SK-N-SH (cell line): Measurements from ENCODE around the gene SYNGR2. TPM values are rescaled to one million over a fixed set of nuclear protein-coding genes. Genes with fewer than 3 reads are reported as not detected.

Experiments used
- CTCF ChIA-PET: fragments of 300-600, 350-600 bp; formaldehyde crosslinking; extraction: SDS; loops from one replicate; lab custom pipeline; 2021; lab: Yijun Ruan, JAX
- POLR2A ChIA-PET: fragments of 350-600 bp; sonication (Branson Sonifier 250); formaldehyde crosslinking; extraction: SDS; loops from one replicate; lab custom pipeline; 2020; ENCODE audit warnings: antibody characterized with exemption, inconsistent platforms; lab: Yijun Ruan, JAX
- DNase-seq: peaks from one replicate; pipeline ENCODE4 v3.0.0; 2012
- H2AFZ ChIP-seq: fragments of 200-600 bp; sonication (generic); 2 replicates; pipeline ENCODE4 v1.8.1; 2016; ENCODE audit warnings: antibody characterized with exemption, mild to moderate bottlenecking, low read depth
- H3F3A ChIP-seq: fragments of 200-600 bp; sonication (generic); replicated peaks from 2 replicates; pipeline ENCODE3; 2016; ENCODE audit warnings: antibody characterized with exemption, mild to moderate bottlenecking; ENCODE audit not compliant: insufficient read depth
- H3K27ac ChIP-seq, 2 experiments: fragments of 200-500 bp in 1 of 2; fragments of 200-600 bp in 1 of 2; sonication (Bioruptor generic) in 1 of 2; sonication (generic), shearing (Covaris generic) in 1 of 2; 2 replicates each; pipeline versions ENCODE4 v1.5.1 to v1.6.1; 2014 to 2016; ENCODE audit warnings: low read depth in 2 of 2, inconsistent platforms in 1 of 2, low read length in 1 of 2, mild to moderate bottlenecking in 1 of 2, mixed read lengths in 1 of 2
- H3K27me3 ChIP-seq: fragments of 200-600 bp; sonication (generic), shearing (Covaris generic); 2 replicates; pipeline ENCODE4 v1.6.1; 2016; ENCODE audit warnings: mixed run types; ENCODE audit not compliant: insufficient read depth
- H3K36me3 ChIP-seq, 2 experiments: fragments of 200-500 bp in 1 of 2; fragments of 200-600 bp in 1 of 2; sonication (Bioruptor generic) in 1 of 2; sonication (generic) in 1 of 2; replicated peaks in 1 of 2; 2 replicates each; pipeline versions ENCODE3 to v1.5.1; 2014 to 2016; ENCODE audit warnings: low read length in 1 of 2, mild to moderate bottlenecking in 1 of 2; ENCODE audit not compliant: insufficient read depth in 2 of 2, control insufficient read depth in 1 of 2
- H3K4me1 ChIP-seq, 2 experiments: fragments of 200-500 bp in 1 of 2; fragments of 200-600 bp in 1 of 2; sonication (Bioruptor generic) in 1 of 2; sonication (generic), shearing (Covaris generic) in 1 of 2; 2 replicates each; pipeline versions ENCODE4 v1.5.1 to v1.6.1; 2014 to 2016; ENCODE audit warnings: low read depth in 1 of 2, low read length in 1 of 2, mixed run types in 1 of 2; ENCODE audit not compliant: insufficient read depth in 2 of 2, control insufficient read depth in 1 of 2
- H3K4me2 ChIP-seq: fragments of 200-600 bp; sonication (generic), shearing (Covaris generic); 2 replicates; pipeline ENCODE4 v1.6.1; 2017; ENCODE audit warnings: mixed run types
- H3K4me3 ChIP-seq, 2 experiments: fragments of 200-500 bp in 1 of 2; fragments of 200-600 bp in 1 of 2; sonication (Bioruptor generic) in 1 of 2; sonication (generic), shearing (Covaris generic) in 1 of 2; 2 replicates each; pipeline versions ENCODE4 v1.5.1 to v1.8.1; 2014 to 2016; ENCODE audit warnings: low read depth in 2 of 2, inconsistent platforms in 1 of 2, low read length in 1 of 2, mild to moderate bottlenecking in 1 of 2, mixed read lengths in 1 of 2, moderate library complexity in 1 of 2
- H3K79me2 ChIP-seq: fragments of 200-600 bp; sonication (generic); 2 replicates; pipeline ENCODE4 v1.8.1; 2017; ENCODE audit warnings: mild to moderate bottlenecking; ENCODE audit not compliant: insufficient read depth
- H3K9ac ChIP-seq: fragments of 200-600 bp; sonication (generic); 2 replicates; pipeline ENCODE4 v1.6.1; 2017; ENCODE audit warnings: mixed run types
- H3K9me2 ChIP-seq: fragments of 200-600 bp; sonication (generic); 2 replicates; pipeline ENCODE4 v1.6.1; 2017; ENCODE audit warnings: mixed run types
- H3K9me3 ChIP-seq: fragments of 200-600 bp; sonication (generic); 2 replicates; pipeline ENCODE4 v1.6.1; 2017; ENCODE audit warnings: mixed run types, mild to moderate bottlenecking, moderate library complexity
- H4K20me1 ChIP-seq: fragments of 200-600 bp; sonication (generic); 2 replicates; pipeline ENCODE4 v1.6.1; 2017; ENCODE audit warnings: mild to moderate bottlenecking, mixed run types; ENCODE audit not compliant: insufficient read depth
- CHD2 ChIP-seq: fragments of 150-350 bp; IDR thresholded peaks from 2 replicates; pipeline ENCODE4 v1.6.1; 2018; ENCODE audit warnings: low read length; ENCODE audit not compliant: partially characterized antibody
- CTCF ChIP-seq: fragments of 200-600 bp; sonication (generic); IDR thresholded peaks from 2 replicates; pipeline ENCODE4 v1.6.1; 2017; ENCODE audit warnings: antibody characterized with exemption, mild to moderate bottlenecking, moderate library complexity
- EP300 ChIP-seq, 2 experiments: IDR thresholded peaks; 2 replicates each; pipeline versions ENCODE4 v1.4.0 to v1.6.1; 2012; ENCODE audit warnings: borderline replicate concordance in 1 of 2, low read depth in 1 of 2, low read length in 1 of 2
- EZH2phosphoT487 ChIP-seq: fragments of 200-600 bp; sonication (generic); IDR thresholded peaks from 2 replicates; pipeline ENCODE4 v1.6.1; 2017; ENCODE audit warnings: low read depth, mixed run types, mild to moderate bottlenecking, antibody characterized with exemption, moderate library complexity, borderline replicate concordance
- FOSL2 ChIP-seq: IDR thresholded peaks from 2 replicates; pipeline ENCODE4 v1.4.0; 2012; ENCODE audit warnings: low read depth, mild to moderate bottlenecking, moderate library complexity, borderline replicate concordance
- GABPA ChIP-seq: IDR thresholded peaks from 2 replicates; pipeline ENCODE4 v1.4.0; 2012; ENCODE audit warnings: low read depth, mild to moderate bottlenecking
- GATA2 ChIP-seq: sonication (generic); formaldehyde crosslinking; IDR thresholded peaks from 2 replicates; pipeline ENCODE4 v1.5.0; 2020; ENCODE audit warnings: mild to moderate bottlenecking, missing genetic modification reagents
- MXI1 ChIP-seq: IDR thresholded peaks from 2 replicates; pipeline ENCODE4 v1.6.1; 2012; ENCODE audit warnings: mild to moderate bottlenecking, low read depth, low read length, improper control_type of control experiment
- NRF1 ChIP-seq: IDR thresholded peaks from 2 replicates; pipeline ENCODE4 v1.6.1; 2012; ENCODE audit warnings: low read depth, mild to moderate bottlenecking, low read length
- POLR2AphosphoS5 ChIP-seq: IDR thresholded peaks from 2 replicates; pipeline ENCODE4 v1.6.1; 2012; ENCODE audit warnings: low read depth, low read length
- RAD21 ChIP-seq: IDR thresholded peaks from 2 replicates; pipeline ENCODE4 v1.6.1; 2012; ENCODE audit warnings: mild to moderate bottlenecking, low read length
- SIN3A ChIP-seq: IDR thresholded peaks from 2 replicates; pipeline ENCODE4 v1.6.1; 2012; ENCODE audit warnings: low read depth, mild to moderate bottlenecking, low read length, moderate library complexity, borderline replicate concordance
- SMC3 ChIP-seq: IDR thresholded peaks from 2 replicates; pipeline ENCODE4 v1.6.1; 2012; ENCODE audit warnings: low read depth, low read length, improper control_type of control experiment
- TAF1 ChIP-seq: IDR thresholded peaks from 2 replicates; pipeline ENCODE4 v1.6.1; 2012; ENCODE audit warnings: low read depth, mild to moderate bottlenecking, low read length, moderate library complexity, borderline replicate concordance
- TCF12 ChIP-seq: IDR thresholded peaks from 2 replicates; pipeline ENCODE4 v1.4.0; 2012
- TEAD4 ChIP-seq: IDR thresholded peaks from 2 replicates; pipeline ENCODE4 v1.4.0; 2012; ENCODE audit warnings: mild to moderate bottlenecking, borderline replicate concordance; ENCODE audit not compliant: insufficient read depth
- YY1 ChIP-seq: IDR thresholded peaks from 2 replicates; pipeline ENCODE4 v1.4.0; 2012; ENCODE audit warnings: low read depth, mild to moderate bottlenecking
- WGBS: methylation state at CpG from one replicate; pipeline ENCODE4 v1.1.6; 2017; ENCODE audit warnings: low lambda C conversion rate; 5-methylcytosine and 5-hydroxymethylcytosine counted together
- polyA plus RNA-seq, 3 experiments: library from polyadenylated mRNA; depleted of rRNA; stranded (reverse); fragments of >200 nt; gene quantifications; 2 replicates each; pipeline ENCODE4 v1.2.3, GENCODE V29; 2012
- TF ChIP-seq, protein P1 (sequence below): IDR thresholded peaks from 2 replicates; pipeline ENCODE4 v1.4.0; 2012; ENCODE audit warnings: low read depth, borderline replicate concordance
- TF ChIP-seq, protein P2 (sequence below): IDR thresholded peaks from 2 replicates; pipeline ENCODE4; 2012
- TF ChIP-seq, protein P3 (sequence below): fragments of 150-350 bp; IDR thresholded peaks from 2 replicates; pipeline ENCODE4 v1.6.1; 2016; ENCODE audit warnings: mild to moderate bottlenecking, low read depth, low read length
- TF ChIP-seq, protein P4 (sequence below): fragments of 150-350 bp; IDR thresholded peaks from 2 replicates; pipeline ENCODE4 v1.6.1; 2017; ENCODE audit warnings: antibody characterized with exemption, low read length, low read depth, borderline replicate concordance
- TF ChIP-seq, protein P5 (sequence below): IDR thresholded peaks from 2 replicates; pipeline ENCODE4 v1.4.0; 2012; ENCODE audit warnings: low read depth, borderline replicate concordance

Gene SYNGR2, protein sequence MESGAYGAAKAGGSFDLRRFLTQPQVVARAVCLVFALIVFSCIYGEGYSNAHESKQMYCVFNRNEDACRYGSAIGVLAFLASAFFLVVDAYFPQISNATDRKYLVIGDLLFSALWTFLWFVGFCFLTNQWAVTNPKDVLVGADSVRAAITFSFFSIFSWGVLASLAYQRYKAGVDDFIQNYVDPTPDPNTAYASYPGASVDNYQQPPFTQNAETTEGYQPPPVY
- polyA plus RNA-seq (2012; rRNA removed): 160 and 181 TPM in 2 replicates
- polyA plus RNA-seq (2012; cell fraction: cytosol; rRNA removed): 76.9 and 109 TPM in 2 replicates
- 103 and 110 TPM in 2 replicates for polyA plus RNA-seq (2012; cell fraction: nucleus; rRNA removed)

DNA sequence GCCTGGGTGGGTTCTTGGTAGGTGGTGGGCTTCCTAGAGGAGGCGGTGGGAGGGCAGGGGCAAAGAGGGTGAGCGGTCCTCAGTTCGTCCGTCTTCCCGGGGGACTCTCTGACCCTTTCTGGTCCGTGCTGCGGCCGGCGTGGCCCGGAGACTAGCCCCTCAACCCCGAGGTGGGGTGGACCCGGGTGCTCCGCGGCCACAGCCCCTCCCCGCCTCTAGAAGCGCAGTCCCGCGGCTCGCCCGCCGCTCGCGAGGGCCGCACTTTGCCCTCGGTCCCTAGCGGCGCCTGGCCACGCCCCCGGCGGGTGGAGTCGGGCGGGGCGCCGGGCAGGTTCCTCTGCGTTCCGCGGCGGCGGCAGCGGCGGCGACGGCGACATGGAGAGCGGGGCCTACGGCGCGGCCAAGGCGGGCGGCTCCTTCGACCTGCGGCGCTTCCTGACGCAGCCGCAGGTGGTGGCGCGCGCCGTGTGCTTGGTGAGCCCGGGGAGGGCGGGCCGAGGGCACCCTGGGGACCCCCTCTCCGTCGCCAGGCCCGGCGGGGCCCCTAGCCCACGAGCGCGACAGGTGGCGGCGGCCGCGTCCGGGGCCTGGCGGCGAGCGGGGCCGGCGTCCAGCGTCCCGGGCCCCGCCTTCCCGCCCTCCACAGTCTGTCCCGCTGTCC, at the start of gene SYNGR2:
Gene SYNGR2, plus strand, starts transcription at position 340 of the 661 bp plus-strand sequence. Its CDS starts 36 bp downstream, at position 376.
- WGBS: 0% methylated on average over 2 of the region's 84 CpGs
- Histone ChIP-seq H3K4me1 (peaks cover 8 to 17% of the 10 kb centered on the region in 2 experiments; a peak in 2 of 4 replicates), H3K9ac (peak within 1 kb of the TSS; percentile 68), H3K27me3 (no peaks in the 10 kb centered on the region), H3K79me2 (no peaks in the 10 kb centered on the region), H2AFZ (peak within 1 kb of the TSS; percentile 82), H3F3A (peaks cover 12% of the 10 kb centered on the region), H3K4me2 (peak within 1 kb of the TSS; percentile 95), H3K36me3 (peaks cover 0 to 22% of the 10 kb centered on the region in 2 experiments), H3K4me3 (peak within 1 kb of the TSS; percentile 71 to 85), H3K9me2 (no peaks in the 10 kb centered on the region), H4K20me1 (peaks cover 14% of the 10 kb centered on the region; the same call in 1 of the 2 replicates), H3K9me3 (no peaks in the 10 kb centered on the region), H3K27ac (peak within 1 kb of the TSS in 1 of 2 experiments; percentile 64; a peak in 2 of 4 replicates)
- ChIA-PET POLR2A (interaction anchor here (0.6 to 1.5 kb wide), 2 partner anchors 18 to 1705 kb away, joined by 3 to 4 read pairs; partner anchors contain the start of gene TK1), CTCF (interaction anchor here (1.0 to 2.1 kb wide), 8 partner anchors 11 to 83 kb away, joined by 3 to 19 read pairs (median 8); partner anchors contain the start of genes AFMID and TK1)
- TF ChIP-seq RAD21 (peak; percentile 18; the same call in 1 of the 2 replicates), YY1 (no peak; the same call in 1 of the 2 replicates), CHD2 (peak; percentile 92), POLR2AphosphoS5 (0 out of 2 replicates have a peak, but pooled peaks have one; percentile 46), SIN3A (peak; percentile 53; the same call in 1 of the 2 replicates), FOSL2 (no peak), TEAD4 (no peak), EZH2phosphoT487 (no peak), SMC3 (peak; percentile 29; the same call in 1 of the 2 replicates), TAF1 (peak; percentile 32; the same call in 1 of the 2 replicates), CTCF (no peak), EP300 (IDR thresholded peaks at IDR 0.05; ENCODE audit: borderline replicate concordance in 1 of 2, low read depth in 1 of 2, low read length in 1 of 2) (peak; percentile 24 to 31; a peak in 1 of 4 replicates), NRF1 (no peak), TCF12 (no peak), GATA2 (CRISPR knock-in tag) (no peak), GABPA (no peak), MXI1 (peak; percentile 61)
- TF ChIP-seq, protein P1, sequence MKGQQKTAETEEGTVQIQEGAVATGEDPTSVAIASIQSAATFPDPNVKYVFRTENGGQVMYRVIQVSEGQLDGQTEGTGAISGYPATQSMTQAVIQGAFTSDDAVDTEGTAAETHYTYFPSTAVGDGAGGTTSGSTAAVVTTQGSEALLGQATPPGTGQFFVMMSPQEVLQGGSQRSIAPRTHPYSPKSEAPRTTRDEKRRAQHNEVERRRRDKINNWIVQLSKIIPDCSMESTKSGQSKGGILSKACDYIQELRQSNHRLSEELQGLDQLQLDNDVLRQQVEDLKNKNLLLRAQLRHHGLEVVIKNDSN: no peak
- TF ChIP-seq, protein P2, sequence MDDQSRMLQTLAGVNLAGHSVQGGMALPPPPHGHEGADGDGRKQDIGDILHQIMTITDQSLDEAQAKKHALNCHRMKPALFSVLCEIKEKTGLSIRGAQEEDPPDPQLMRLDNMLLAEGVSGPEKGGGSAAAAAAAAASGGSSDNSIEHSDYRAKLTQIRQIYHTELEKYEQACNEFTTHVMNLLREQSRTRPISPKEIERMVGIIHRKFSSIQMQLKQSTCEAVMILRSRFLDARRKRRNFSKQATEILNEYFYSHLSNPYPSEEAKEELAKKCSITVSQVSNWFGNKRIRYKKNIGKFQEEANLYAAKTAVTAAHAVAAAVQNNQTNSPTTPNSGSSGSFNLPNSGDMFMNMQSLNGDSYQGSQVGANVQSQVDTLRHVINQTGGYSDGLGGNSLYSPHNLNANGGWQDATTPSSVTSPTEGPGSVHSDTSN: peak; percentile 18; the same call in 1 of the 2 replicates
- TF ChIP-seq, protein P3, sequence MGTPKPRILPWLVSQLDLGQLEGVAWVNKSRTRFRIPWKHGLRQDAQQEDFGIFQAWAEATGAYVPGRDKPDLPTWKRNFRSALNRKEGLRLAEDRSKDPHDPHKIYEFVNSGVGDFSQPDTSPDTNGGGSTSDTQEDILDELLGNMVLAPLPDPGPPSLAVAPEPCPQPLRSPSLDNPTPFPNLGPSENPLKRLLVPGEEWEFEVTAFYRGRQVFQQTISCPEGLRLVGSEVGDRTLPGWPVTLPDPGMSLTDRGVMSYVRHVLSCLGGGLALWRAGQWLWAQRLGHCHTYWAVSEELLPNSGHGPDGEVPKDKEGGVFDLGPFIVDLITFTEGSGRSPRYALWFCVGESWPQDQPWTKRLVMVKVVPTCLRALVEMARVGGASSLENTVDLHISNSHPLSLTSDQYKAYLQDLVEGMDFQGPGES: peak; percentile 94
- TF ChIP-seq, protein P4, sequence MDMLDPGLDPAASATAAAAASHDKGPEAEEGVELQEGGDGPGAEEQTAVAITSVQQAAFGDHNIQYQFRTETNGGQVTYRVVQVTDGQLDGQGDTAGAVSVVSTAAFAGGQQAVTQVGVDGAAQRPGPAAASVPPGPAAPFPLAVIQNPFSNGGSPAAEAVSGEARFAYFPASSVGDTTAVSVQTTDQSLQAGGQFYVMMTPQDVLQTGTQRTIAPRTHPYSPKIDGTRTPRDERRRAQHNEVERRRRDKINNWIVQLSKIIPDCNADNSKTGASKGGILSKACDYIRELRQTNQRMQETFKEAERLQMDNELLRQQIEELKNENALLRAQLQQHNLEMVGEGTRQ: no peak
- TF ChIP-seq, protein P5, sequence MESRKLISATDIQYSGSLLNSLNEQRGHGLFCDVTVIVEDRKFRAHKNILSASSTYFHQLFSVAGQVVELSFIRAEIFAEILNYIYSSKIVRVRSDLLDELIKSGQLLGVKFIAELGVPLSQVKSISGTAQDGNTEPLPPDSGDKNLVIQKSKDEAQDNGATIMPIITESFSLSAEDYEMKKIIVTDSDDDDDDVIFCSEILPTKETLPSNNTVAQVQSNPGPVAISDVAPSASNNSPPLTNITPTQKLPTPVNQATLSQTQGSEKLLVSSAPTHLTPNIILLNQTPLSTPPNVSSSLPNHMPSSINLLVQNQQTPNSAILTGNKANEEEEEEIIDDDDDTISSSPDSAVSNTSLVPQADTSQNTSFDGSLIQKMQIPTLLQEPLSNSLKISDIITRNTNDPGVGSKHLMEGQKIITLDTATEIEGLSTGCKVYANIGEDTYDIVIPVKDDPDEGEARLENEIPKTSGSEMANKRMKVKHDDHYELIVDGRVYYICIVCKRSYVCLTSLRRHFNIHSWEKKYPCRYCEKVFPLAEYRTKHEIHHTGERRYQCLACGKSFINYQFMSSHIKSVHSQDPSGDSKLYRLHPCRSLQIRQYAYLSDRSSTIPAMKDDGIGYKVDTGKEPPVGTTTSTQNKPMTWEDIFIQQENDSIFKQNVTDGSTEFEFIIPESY: 0 out of 2 replicates have a peak, but pooled peaks have one; percentile 28
- DNase-seq: peak; percentile 99
